ENCODE data around the gene MAGI1.

DNA sequence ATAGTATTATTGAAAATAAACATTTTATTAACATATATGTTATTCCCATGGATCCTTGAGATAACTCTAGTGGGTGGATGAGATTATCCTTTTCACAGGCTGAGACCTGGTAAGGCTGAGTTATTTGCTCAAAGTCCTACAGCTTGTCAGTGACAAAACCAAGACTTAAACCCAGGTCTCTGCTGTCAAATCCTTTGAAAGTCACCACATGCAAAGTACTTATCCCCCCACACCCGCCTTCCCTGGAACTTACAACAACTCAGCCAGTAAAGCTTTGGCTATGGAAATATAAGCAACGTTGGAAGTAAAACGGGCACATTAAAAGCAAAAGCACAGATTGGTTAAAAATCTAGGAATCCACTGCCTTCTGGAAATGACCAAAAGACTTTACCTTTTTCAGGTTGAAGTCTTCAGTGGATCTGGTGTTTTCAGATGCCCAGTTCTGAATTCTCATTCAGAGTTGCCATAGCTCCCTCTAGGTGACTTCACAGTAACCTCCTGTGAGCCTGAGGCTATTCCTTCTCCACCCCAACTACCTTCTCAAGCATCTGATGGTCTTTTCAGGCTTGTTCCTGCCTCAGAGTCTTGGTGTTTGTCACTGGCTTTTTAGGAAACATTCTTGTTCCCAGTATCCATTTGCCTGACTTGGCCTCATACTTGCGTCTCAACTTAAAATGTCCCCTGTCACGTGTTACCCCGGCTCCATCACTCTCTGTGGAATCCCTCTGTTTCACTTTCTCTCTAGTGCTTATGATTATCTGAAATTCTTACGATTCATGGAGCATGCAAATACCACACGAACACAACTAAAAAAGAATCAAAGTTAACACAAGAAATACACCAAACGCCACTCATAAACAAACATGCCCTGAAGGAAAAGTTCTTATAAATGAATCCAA is 131.2 kb downstream of the MAGI1 start:
- TF ChIP-seq, protein P1, sequence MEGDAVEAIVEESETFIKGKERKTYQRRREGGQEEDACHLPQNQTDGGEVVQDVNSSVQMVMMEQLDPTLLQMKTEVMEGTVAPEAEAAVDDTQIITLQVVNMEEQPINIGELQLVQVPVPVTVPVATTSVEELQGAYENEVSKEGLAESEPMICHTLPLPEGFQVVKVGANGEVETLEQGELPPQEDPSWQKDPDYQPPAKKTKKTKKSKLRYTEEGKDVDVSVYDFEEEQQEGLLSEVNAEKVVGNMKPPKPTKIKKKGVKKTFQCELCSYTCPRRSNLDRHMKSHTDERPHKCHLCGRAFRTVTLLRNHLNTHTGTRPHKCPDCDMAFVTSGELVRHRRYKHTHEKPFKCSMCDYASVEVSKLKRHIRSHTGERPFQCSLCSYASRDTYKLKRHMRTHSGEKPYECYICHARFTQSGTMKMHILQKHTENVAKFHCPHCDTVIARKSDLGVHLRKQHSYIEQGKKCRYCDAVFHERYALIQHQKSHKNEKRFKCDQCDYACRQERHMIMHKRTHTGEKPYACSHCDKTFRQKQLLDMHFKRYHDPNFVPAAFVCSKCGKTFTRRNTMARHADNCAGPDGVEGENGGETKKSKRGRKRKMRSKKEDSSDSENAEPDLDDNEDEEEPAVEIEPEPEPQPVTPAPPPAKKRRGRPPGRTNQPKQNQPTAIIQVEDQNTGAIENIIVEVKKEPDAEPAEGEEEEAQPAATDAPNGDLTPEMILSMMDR (IDR thresholded peaks at IDR 0.05) = no peak
- TF ChIP-seq POLR2A (IDR thresholded peaks at IDR 0.05) = no peak

Measured in lower leg skin (tissue), 3 donors.